DOHH2 (cell line): ENCODE measurements around the gene TRABD2A.

Experiments used
- CTCF ChIP-seq: fragments of 200-600 bp; sonication (generic); IDR thresholded peaks from one replicate; pipeline ENCODE4 v1.5.1; 2014; ENCODE audit warnings: antibody characterized with exemption, mild to moderate bottlenecking, low read depth, low read length; ENCODE audit not compliant: poor library complexity, severe bottlenecking
- EZH2phosphoT487 ChIP-seq: fragments of 200-600 bp; sonication (generic); IDR thresholded peaks from 2 replicates; pipeline ENCODE4 v1.6.1; 2017; ENCODE audit warnings: borderline replicate concordance, mild to moderate bottlenecking, antibody characterized with exemption, low read length, moderate library complexity, mixed read lengths

- TF ChIP-seq CTCF: no peak
- no peak for TF ChIP-seq EZH2phosphoT487
Measured at GRCh38 chr2:84799772-84800171, 81.1 kb downstream of the TRABD2A start.
